Stomach (tissue), 9 donors: ENCODE results near the gene GMDS. TPM values are rescaled to one million over a fixed set of nuclear protein-coding genes. Genes with fewer than 3 reads are reported as not detected.

Source experiments
- DNase-seq, 2 donors: peaks; one replicate each; pipeline versions ENCODE4 v3.0.0 to v3.0.0-alpha.2; 2013 to 2019
- H3K27ac ChIP-seq, 5 donors: fragments of 200-600 bp in 4 of 5; sonication (generic) in 4 of 5; one replicate each; pipeline ENCODE4 v1.5.1; 2013 to 2019; ENCODE audit warnings: mild to moderate bottlenecking in 1 of 5, moderate library complexity in 1 of 5
- H3K27me3 ChIP-seq, 3 donors: fragments of 200-600 bp; sonication (generic); one replicate each; pipeline ENCODE4 v1.5.1; 2017 to 2019; ENCODE audit warnings: mixed run types in 1 of 3
- H3K36me3 ChIP-seq, 4 donors: fragments of 200-600 bp; sonication (generic); 1 replicate in 3 of 4; 2 replicates in 1 of 4; pipeline ENCODE4 v1.5.1; 2016 to 2019
- H3K4me1 ChIP-seq, 4 donors: fragments of 200-600 bp; sonication (generic); one replicate each; pipeline ENCODE4 v1.5.1; 2016 to 2019
- H3K4me3 ChIP-seq, 4 donors: fragments of 200-600 bp; sonication (generic) in 3 of 4; one replicate each; pipeline ENCODE4 v1.5.1; 2016 to 2019; ENCODE audit warnings: mild to moderate bottlenecking in 1 of 4
- H3K9me3 ChIP-seq, 4 donors: fragments of 200-600 bp; sonication (generic); one replicate each; pipeline ENCODE4 v1.5.1; 2016 to 2019
- CTCF ChIP-seq, 7 experiments: fragments of 450-650 bp in 4 of 7; fragments of 200-600 bp in 3 of 7; sonication (generic) in 3 of 7; IDR thresholded peaks; one replicate each; pipeline ENCODE4 v1.5.1; 2016 to 2019; ENCODE audit warnings: antibody characterized with exemption in 7 of 7, control low read depth in 2 of 7, mild to moderate bottlenecking in 1 of 7
- EP300 ChIP-seq: sonication (generic); formaldehyde crosslinking; IDR thresholded peaks from one replicate; pipeline ENCODE4 v1.6.1; 2017; ENCODE audit warnings: antibody characterized with exemption
- POLR2A ChIP-seq, 4 donors: fragments of 450-650 bp; IDR thresholded peaks; one replicate each; pipeline ENCODE4 v1.6.1; 2016; ENCODE audit warnings: antibody characterized with exemption in 4 of 4, control low read depth in 2 of 4, mild to moderate bottlenecking in 1 of 4, moderate library complexity in 1 of 4
- POLR2AphosphoS5 ChIP-seq, 3 donors: sonication (generic); formaldehyde crosslinking; IDR thresholded peaks; one replicate each; pipeline ENCODE4 v1.6.1; 2016; ENCODE audit warnings: antibody characterized with exemption in 3 of 3
- WGBS, 5 donors: extraction: QIAGEN DNeasy Blood & Tissue Kit in 3 of 5; methylation state at CpG; one replicate each; pipeline versions ENCODE4 v1.1.5 to v1.1.7; 2013 to 2018; 5-methylcytosine and 5-hydroxymethylcytosine counted together
- intact Hi-C: fragments of 100-400 bp; cut with DNase I; formaldehyde crosslinking; loops from one replicate; pipeline ENCODE4 v1.15.1; 2023; ENCODE audit warnings: low total_unique reads
- polyA plus RNA-seq, 3 donors: library from polyadenylated mRNA; stranded (reverse); fragments of 200-250 nt; gene quantifications; one replicate each; pipeline ENCODE4 v1.2.3, GENCODE V29; 2013
- total RNA-seq, 5 donors: library from RNA; depleted of rRNA; stranded (reverse); fragments of >200 nt; gene quantifications; one replicate each; pipeline versions ENCODE4 v1.1.0 to v1.2.3, GENCODE V29; 2014 to 2016
- donor health status: healthy with polysubstance abuse.
- donor health status: Bipolar disorder and iron deficiency.
- donor health status: healthy.

Gene GMDS
- total and polyA plus RNA-seq, 8 donors = 83.7 to 262 (median 121) TPM

- Histone ChIP-seq H3K27me3 (no peaks in the 10 kb centered on the region), H3K4me1 (no peaks in the 10 kb centered on the region), H3K4me3 (no peak overlapping the region), H3K27ac (no peak overlapping the region), H3K9me3 (no peaks in the 10 kb centered on the region), H3K36me3 (no peaks in the 10 kb centered on the region)
- 57 to 77% (median 72%) methylated on average over 8 of the region's 8 CpGs for WGBS, 5 donors
- intact Hi-C loops = no loop called here
- DNase-seq = no peak
- no peak for TF ChIP-seq POLR2AphosphoS5 (IDR thresholded peaks at IDR 0.05)
- no peak for TF ChIP-seq POLR2A (IDR thresholded peaks at IDR 0.05)
- no peak for TF ChIP-seq CTCF (IDR thresholded peaks at IDR 0.05)
- no peak for TF ChIP-seq EP300
These were observed 542.8 kb downstream of the GMDS start for GRCh38 chr6:1702580-1703051.

GRCh38 chr6:1701668-1702353, 543.6 kb downstream of the GMDS start:
- no peak overlapping the region for H3K27ac ChIP-seq
- TF ChIP-seq CTCF (IDR thresholded peaks at IDR 0.05) = no peak
- no peak for TF ChIP-seq POLR2A (IDR thresholded peaks at IDR 0.05)
- TF ChIP-seq EP300 = no peak
- no peak for TF ChIP-seq POLR2AphosphoS5 (IDR thresholded peaks at IDR 0.05)
- no peaks in the 10 kb centered on the region for H3K9me3 ChIP-seq
- H3K27me3 ChIP-seq = no peaks in the 10 kb centered on the region
- H3K4me1 ChIP-seq = no peaks in the 10 kb centered on the region
- H3K4me3 ChIP-seq = no peak overlapping the region
- intact Hi-C loops = no loop called here
- DNase-seq = peak in 1 of 2 donors; percentile 23
- 80 to 88% (median 84%) methylated on average over 12 of the region's 12 CpGs for WGBS, 5 donors
- no peaks in the 10 kb centered on the region for H3K36me3 ChIP-seq

- Histone ChIP-seq H3K9me3 (no peaks in the 10 kb centered on the region), H3K27me3 (no peaks in the 10 kb centered on the region), H3K27ac (no peak overlapping the region), H3K4me1 (no peaks in the 10 kb centered on the region), H3K4me3 (no peak overlapping the region), H3K36me3 (peaks cover 0 to 2% (median 0%) of the 10 kb centered on the region in 4 donors)
- intact Hi-C loops = no loop called here
- WGBS, 5 donors = 83 to 94% (median 91%) methylated on average over 11 of the region's 11 CpGs
- no peak for DNase-seq
- TF ChIP-seq CTCF (IDR thresholded peaks at IDR 0.05) (no peak), EP300 (no peak), POLR2A (IDR thresholded peaks at IDR 0.05) (no peak), POLR2AphosphoS5 (IDR thresholded peaks at IDR 0.05) (no peak)
These were observed 545.0 kb downstream of the GMDS start for GRCh38 chr6:1700278-1700967.

- 87 to 91% (median 89%) methylated on average over 11 of the region's 11 CpGs for WGBS, 5 donors
These were observed 546.9 kb downstream of the GMDS start for GRCh38 chr6:1698527-1698926.

More at GRCh38 chr6:1698527-1698926, 546.9 kb downstream of the GMDS start:
- no peaks in the 10 kb centered on the region for H3K4me1 ChIP-seq
- no peaks in the 10 kb centered on the region for H3K9me3 ChIP-seq
- no peak for DNase-seq
- intact Hi-C loops = no loop called here
- TF ChIP-seq CTCF (IDR thresholded peaks at IDR 0.05) (no peak), POLR2A (IDR thresholded peaks at IDR 0.05) (no peak), EP300 (no peak), POLR2AphosphoS5 (IDR thresholded peaks at IDR 0.05) (no peak)
- no peaks in the 10 kb centered on the region for H3K27me3 ChIP-seq
- peaks cover 0 to 6% (median 0%) of the 10 kb centered on the region in 4 donors for H3K36me3 ChIP-seq
- no peak overlapping the region for H3K27ac ChIP-seq
- H3K4me3 ChIP-seq = no peak overlapping the region
